Transverse colon (tissue), 4 donors: Measurements from ENCODE around the gene BACH2.

Experiments
- CTCF ChIP-seq, 5 experiments: fragments of 200-600 bp in 3 of 5; fragments of 450-650 bp in 2 of 5; sonication (generic) in 3 of 5; IDR thresholded peaks; 1 replicate in 2 of 5; 2 replicates in 3 of 5; pipeline ENCODE4 v1.5.1; 2016 to 2017; ENCODE audit warnings: antibody characterized with exemption in 5 of 5, inconsistent platforms in 3 of 5, mild to moderate bottlenecking in 2 of 5, moderate library complexity in 1 of 5
- POLR2A ChIP-seq: fragments of 450-650 bp; IDR thresholded peaks from one replicate; pipeline ENCODE4 v1.6.1; 2016; ENCODE audit warnings: antibody characterized with exemption, mild to moderate bottlenecking, moderate library complexity
- POLR2AphosphoS5 ChIP-seq, 3 donors: sonication (generic); formaldehyde crosslinking; IDR thresholded peaks; one replicate each; pipeline ENCODE4 v1.6.1; 2016; ENCODE audit warnings: antibody characterized with exemption in 3 of 3

GRCh38 chr6:90154755-90155470 lies 141.7 kb downstream of the BACH2 start:
- TF ChIP-seq POLR2A (no peak), CTCF (IDR thresholded peaks at IDR 0.05) (no peak), POLR2AphosphoS5 (IDR thresholded peaks at IDR 0.05) (no peak)
